SK-N-SH (cell line): Measurements from ENCODE around the gene ME1. TPM values are rescaled to one million over a fixed set of nuclear protein-coding genes. Genes with fewer than 3 reads are reported as not detected.

ENCODE experiments used
- CTCF ChIA-PET: fragments of 300-600, 350-600 bp; formaldehyde crosslinking; extraction: SDS; loops from one replicate; lab custom pipeline; 2021; lab: Yijun Ruan, JAX
- POLR2A ChIA-PET: fragments of 350-600 bp; sonication (Branson Sonifier 250); formaldehyde crosslinking; extraction: SDS; loops from one replicate; lab custom pipeline; 2020; ENCODE audit warnings: antibody characterized with exemption, inconsistent platforms; lab: Yijun Ruan, JAX
- DNase-seq: peaks from one replicate; pipeline ENCODE4 v3.0.0; 2012
- H2AFZ ChIP-seq: fragments of 200-600 bp; sonication (generic); 2 replicates; pipeline ENCODE4 v1.8.1; 2016; ENCODE audit warnings: antibody characterized with exemption, mild to moderate bottlenecking, low read depth
- H3F3A ChIP-seq: fragments of 200-600 bp; sonication (generic); replicated peaks from 2 replicates; pipeline ENCODE3; 2016; ENCODE audit warnings: antibody characterized with exemption, mild to moderate bottlenecking; ENCODE audit not compliant: insufficient read depth
- H3K27ac ChIP-seq, 2 experiments: fragments of 200-500 bp in 1 of 2; fragments of 200-600 bp in 1 of 2; sonication (Bioruptor generic) in 1 of 2; sonication (generic), shearing (Covaris generic) in 1 of 2; 2 replicates each; pipeline versions ENCODE4 v1.5.1 to v1.6.1; 2014 to 2016; ENCODE audit warnings: low read depth in 2 of 2, inconsistent platforms in 1 of 2, low read length in 1 of 2, mild to moderate bottlenecking in 1 of 2, mixed read lengths in 1 of 2
- H3K27me3 ChIP-seq: fragments of 200-600 bp; sonication (generic), shearing (Covaris generic); 2 replicates; pipeline ENCODE4 v1.6.1; 2016; ENCODE audit warnings: mixed run types; ENCODE audit not compliant: insufficient read depth
- H3K36me3 ChIP-seq, 2 experiments: fragments of 200-500 bp in 1 of 2; fragments of 200-600 bp in 1 of 2; sonication (Bioruptor generic) in 1 of 2; sonication (generic) in 1 of 2; replicated peaks in 1 of 2; 2 replicates each; pipeline versions ENCODE3 to v1.5.1; 2014 to 2016; ENCODE audit warnings: low read length in 1 of 2, mild to moderate bottlenecking in 1 of 2; ENCODE audit not compliant: insufficient read depth in 2 of 2, control insufficient read depth in 1 of 2
- H3K4me1 ChIP-seq, 2 experiments: fragments of 200-500 bp in 1 of 2; fragments of 200-600 bp in 1 of 2; sonication (Bioruptor generic) in 1 of 2; sonication (generic), shearing (Covaris generic) in 1 of 2; 2 replicates each; pipeline versions ENCODE4 v1.5.1 to v1.6.1; 2014 to 2016; ENCODE audit warnings: low read depth in 1 of 2, low read length in 1 of 2, mixed run types in 1 of 2; ENCODE audit not compliant: insufficient read depth in 2 of 2, control insufficient read depth in 1 of 2
- H3K4me2 ChIP-seq: fragments of 200-600 bp; sonication (generic), shearing (Covaris generic); 2 replicates; pipeline ENCODE4 v1.6.1; 2017; ENCODE audit warnings: mixed run types
- H3K4me3 ChIP-seq, 2 experiments: fragments of 200-500 bp in 1 of 2; fragments of 200-600 bp in 1 of 2; sonication (Bioruptor generic) in 1 of 2; sonication (generic), shearing (Covaris generic) in 1 of 2; 2 replicates each; pipeline versions ENCODE4 v1.5.1 to v1.8.1; 2014 to 2016; ENCODE audit warnings: low read depth in 2 of 2, inconsistent platforms in 1 of 2, low read length in 1 of 2, mild to moderate bottlenecking in 1 of 2, mixed read lengths in 1 of 2, moderate library complexity in 1 of 2
- H3K79me2 ChIP-seq: fragments of 200-600 bp; sonication (generic); 2 replicates; pipeline ENCODE4 v1.8.1; 2017; ENCODE audit warnings: mild to moderate bottlenecking; ENCODE audit not compliant: insufficient read depth
- H3K9ac ChIP-seq: fragments of 200-600 bp; sonication (generic); 2 replicates; pipeline ENCODE4 v1.6.1; 2017; ENCODE audit warnings: mixed run types
- H3K9me2 ChIP-seq: fragments of 200-600 bp; sonication (generic); 2 replicates; pipeline ENCODE4 v1.6.1; 2017; ENCODE audit warnings: mixed run types
- H3K9me3 ChIP-seq: fragments of 200-600 bp; sonication (generic); 2 replicates; pipeline ENCODE4 v1.6.1; 2017; ENCODE audit warnings: mixed run types, mild to moderate bottlenecking, moderate library complexity
- H4K20me1 ChIP-seq: fragments of 200-600 bp; sonication (generic); 2 replicates; pipeline ENCODE4 v1.6.1; 2017; ENCODE audit warnings: mild to moderate bottlenecking, mixed run types; ENCODE audit not compliant: insufficient read depth
- EP300 ChIP-seq, 2 experiments: IDR thresholded peaks; 2 replicates each; pipeline versions ENCODE4 v1.4.0 to v1.6.1; 2012; ENCODE audit warnings: borderline replicate concordance in 1 of 2, low read depth in 1 of 2, low read length in 1 of 2
- EZH2phosphoT487 ChIP-seq: fragments of 200-600 bp; sonication (generic); IDR thresholded peaks from 2 replicates; pipeline ENCODE4 v1.6.1; 2017; ENCODE audit warnings: low read depth, mixed run types, mild to moderate bottlenecking, antibody characterized with exemption, moderate library complexity, borderline replicate concordance
- FOSL2 ChIP-seq: IDR thresholded peaks from 2 replicates; pipeline ENCODE4 v1.4.0; 2012; ENCODE audit warnings: low read depth, mild to moderate bottlenecking, moderate library complexity, borderline replicate concordance
- FOXJ3 ChIP-seq: sonication (generic); formaldehyde crosslinking; IDR thresholded peaks from 2 replicates; pipeline ENCODE4 v1.5.1; 2020; ENCODE audit warnings: mild to moderate bottlenecking, missing genetic modification reagents
- JUND ChIP-seq: IDR thresholded peaks from 2 replicates; pipeline ENCODE4 v1.4.0; 2012
- NFIC ChIP-seq: IDR thresholded peaks from 2 replicates; pipeline ENCODE4 v1.4.0; 2012; ENCODE audit warnings: borderline replicate concordance
- PBX3 ChIP-seq: IDR thresholded peaks from 2 replicates; pipeline ENCODE4; 2012
- POLR2AphosphoS5 ChIP-seq: IDR thresholded peaks from 2 replicates; pipeline ENCODE4 v1.6.1; 2012; ENCODE audit warnings: low read depth, low read length
- REST ChIP-seq: IDR thresholded peaks from 2 replicates; pipeline ENCODE4 v1.6.1; 2012; ENCODE audit warnings: mild to moderate bottlenecking, low read depth, low read length, moderate library complexity
- RXRA ChIP-seq: IDR thresholded peaks from 2 replicates; pipeline ENCODE4 v1.4.0; 2012; ENCODE audit warnings: low read depth, mild to moderate bottlenecking, borderline replicate concordance
- SIN3A ChIP-seq: IDR thresholded peaks from 2 replicates; pipeline ENCODE4 v1.6.1; 2012; ENCODE audit warnings: low read depth, mild to moderate bottlenecking, low read length, moderate library complexity, borderline replicate concordance
- TCF12 ChIP-seq: IDR thresholded peaks from 2 replicates; pipeline ENCODE4 v1.4.0; 2012
- YY1 ChIP-seq: IDR thresholded peaks from 2 replicates; pipeline ENCODE4 v1.4.0; 2012; ENCODE audit warnings: low read depth, mild to moderate bottlenecking
- WGBS: methylation state at CpG from one replicate; pipeline ENCODE4 v1.1.6; 2017; ENCODE audit warnings: low lambda C conversion rate; 5-methylcytosine and 5-hydroxymethylcytosine counted together
- polyA plus RNA-seq, 3 experiments: library from polyadenylated mRNA; depleted of rRNA; stranded (reverse); fragments of >200 nt; gene quantifications; 2 replicates each; pipeline ENCODE4 v1.2.3, GENCODE V29; 2012
- TF ChIP-seq, protein P1 (sequence below): IDR thresholded peaks from 2 replicates; pipeline ENCODE4 v1.4.0; 2012; ENCODE audit warnings: low read depth, borderline replicate concordance

The ME1 gene
- polyA plus RNA-seq, 1 of the 3 experiments (the other 2 are of a cell fraction): 4.9 TPM

GRCh38 chr6:83183082-83183828 lies 247.6 kb downstream of the ME1 start:
- peak overlapping the region; percentile 24; the same call in 1 of the 2 replicates for H3K9ac ChIP-seq
- ChIA-PET CTCF (interaction anchor here (0.8 to 1.8 kb wide), 4 partner anchors 9 to 118 kb away, joined by 3 to 5 read pairs (median 3); partner anchors contain the start of gene UBE3D), POLR2A (no interaction called here)
- H3K36me3 ChIP-seq: peaks cover 81 to 82% of the 10 kb centered on the region in 2 experiments
- peak overlapping the region in 1 of 2 experiments; percentile 3; a peak in 1 of 4 replicates for H3K4me3 ChIP-seq
- H3K4me1 ChIP-seq: peaks cover 0 to 23% of the 10 kb centered on the region in 2 experiments; a peak in 2 of 4 replicates
- no peak overlapping the region for H2AFZ ChIP-seq
- H3K4me2 ChIP-seq: peak overlapping the region; percentile 50; the same call in 1 of the 2 replicates
- H3K9me3 ChIP-seq: no peaks in the 10 kb centered on the region
- peaks cover 56% of the 10 kb centered on the region for H3K79me2 ChIP-seq
- peak; percentile 88 for TF ChIP-seq FOSL2
- no peak for TF ChIP-seq YY1
- TF ChIP-seq RXRA: peak; percentile 22; the same call in 1 of the 2 replicates
- no peak for TF ChIP-seq FOXJ3 (CRISPR knock-in tag)
- TF ChIP-seq, protein P1, sequence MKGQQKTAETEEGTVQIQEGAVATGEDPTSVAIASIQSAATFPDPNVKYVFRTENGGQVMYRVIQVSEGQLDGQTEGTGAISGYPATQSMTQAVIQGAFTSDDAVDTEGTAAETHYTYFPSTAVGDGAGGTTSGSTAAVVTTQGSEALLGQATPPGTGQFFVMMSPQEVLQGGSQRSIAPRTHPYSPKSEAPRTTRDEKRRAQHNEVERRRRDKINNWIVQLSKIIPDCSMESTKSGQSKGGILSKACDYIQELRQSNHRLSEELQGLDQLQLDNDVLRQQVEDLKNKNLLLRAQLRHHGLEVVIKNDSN: 0 out of 2 replicates have a peak, but pooled peaks have one; percentile 15
- peak; percentile 89 for TF ChIP-seq TCF12
- TF ChIP-seq PBX3: peak; percentile 87
- TF ChIP-seq EZH2phosphoT487: no peak
- peak in 1 of 2 experiments; percentile 75; a peak in 2 of 4 replicates for TF ChIP-seq EP300 (IDR thresholded peaks at IDR 0.05; ENCODE audit: borderline replicate concordance in 1 of 2, low read depth in 1 of 2, low read length in 1 of 2)
- peak; percentile 42; the same call in 1 of the 2 replicates for TF ChIP-seq POLR2AphosphoS5
- TF ChIP-seq JUND: peak; percentile 75
- TF ChIP-seq REST: 0 out of 2 replicates have a peak, but pooled peaks have one; percentile 34
- TF ChIP-seq NFIC: peak; percentile 12; the same call in 1 of the 2 replicates
- 0 out of 2 replicates have a peak, but pooled peaks have one; percentile 48 for TF ChIP-seq SIN3A
- no peaks in the 10 kb centered on the region for H3K9me2 ChIP-seq
- 41% methylated on average over 9 of the region's 9 CpGs for WGBS
- no peaks in the 10 kb centered on the region for H3K27me3 ChIP-seq
- peaks cover 6% of the 10 kb centered on the region; the same call in 1 of the 2 replicates for H4K20me1 ChIP-seq
- DNase-seq: no peak
- H3K27ac ChIP-seq: peak overlapping the region; percentile 62 to 90; a peak in 3 of 4 replicates
- peaks cover 33% of the 10 kb centered on the region for H3F3A ChIP-seq
